OCI-LY3 (cell line): ENCODE data around the gene E2F1.
A peak's percentile ranks its signal among the peaks of the same experiment; 100 is the strongest.

ENCODE experiments used
- H2AFZ ChIP-seq: fragments of 200-600, 300-600 bp; shearing (Covaris generic); 2 replicates; pipeline ENCODE4 v1.6.0; 2014; ENCODE audit warnings: antibody characterized with exemption, low read depth, low read length
- H3K27ac ChIP-seq: fragments of 200-600, 300-600 bp; sonication (generic); 2 replicates; pipeline ENCODE4 v1.5.1; 2014; ENCODE audit warnings: mild to moderate bottlenecking, low read length, moderate library complexity, mixed read lengths
- H3K27me3 ChIP-seq: fragments of 200-600, 300-600 bp; sonication (generic); 2 replicates; pipeline ENCODE4 v1.6.1; 2014; ENCODE audit warnings: low read depth, low read length, mixed read lengths
- H3K36me3 ChIP-seq: fragments of 200-600, 300-600 bp; sonication (generic); replicated peaks from 2 replicates; pipeline ENCODE3; 2014; ENCODE audit warnings: low read depth, low read length, mixed read lengths
- H3K4me1 ChIP-seq: fragments of 300-600, 200-600 bp; sonication (generic); 2 replicates; pipeline ENCODE4 v1.6.1; 2014; ENCODE audit warnings: low read length, mixed read lengths
- H3K4me2 ChIP-seq: fragments of 200-600, 300-600 bp; sonication (generic); 2 replicates; pipeline ENCODE4 v1.6.1; 2014; ENCODE audit warnings: low read length, mixed read lengths
- H3K4me3 ChIP-seq: fragments of 300-600, 200-600 bp; sonication (generic); 2 replicates; pipeline ENCODE4 v1.5.1; 2014; ENCODE audit warnings: antibody characterized with exemption, mild to moderate bottlenecking, low read length, moderate library complexity
- H3K79me2 ChIP-seq: fragments of 300-600, 200-600 bp; shearing (Covaris generic); 2 replicates; pipeline ENCODE4 v1.6.1; 2014; ENCODE audit warnings: mild to moderate bottlenecking, low read length, mixed read lengths
- H3K9ac ChIP-seq: fragments of 300-600, 200-600 bp; shearing (Covaris generic); 2 replicates; pipeline ENCODE4 v1.6.0; 2014; ENCODE audit warnings: mild to moderate bottlenecking, low read length, moderate library complexity
- H3K9me3 ChIP-seq: fragments of 200-600, 300-600 bp; shearing (Covaris generic); 2 replicates; pipeline ENCODE4 v1.6.1; 2014; ENCODE audit warnings: low read length, mixed read lengths; ENCODE audit not compliant: insufficient read depth
- H4K20me1 ChIP-seq: fragments of 200-600, 300-600 bp; sonication (generic); 2 replicates; pipeline ENCODE4 v1.6.1; 2016; ENCODE audit warnings: low read length, mixed read lengths; ENCODE audit not compliant: insufficient read depth
- EZH2phosphoT487 ChIP-seq: fragments of 200-600 bp; shearing (Covaris generic); IDR thresholded peaks from 2 replicates; pipeline ENCODE4 v1.6.1; 2018; ENCODE audit warnings: antibody characterized with exemption, mixed run types, low read depth
- TF ChIP-seq, protein P1 (sequence below): fragments of 200-600, 300-600 bp; sonication (generic); IDR thresholded peaks from 2 replicates; pipeline ENCODE4 v1.5.1; 2014; ENCODE audit warnings: antibody characterized with exemption, low read length, low read depth

The E2F1 gene

DNA sequence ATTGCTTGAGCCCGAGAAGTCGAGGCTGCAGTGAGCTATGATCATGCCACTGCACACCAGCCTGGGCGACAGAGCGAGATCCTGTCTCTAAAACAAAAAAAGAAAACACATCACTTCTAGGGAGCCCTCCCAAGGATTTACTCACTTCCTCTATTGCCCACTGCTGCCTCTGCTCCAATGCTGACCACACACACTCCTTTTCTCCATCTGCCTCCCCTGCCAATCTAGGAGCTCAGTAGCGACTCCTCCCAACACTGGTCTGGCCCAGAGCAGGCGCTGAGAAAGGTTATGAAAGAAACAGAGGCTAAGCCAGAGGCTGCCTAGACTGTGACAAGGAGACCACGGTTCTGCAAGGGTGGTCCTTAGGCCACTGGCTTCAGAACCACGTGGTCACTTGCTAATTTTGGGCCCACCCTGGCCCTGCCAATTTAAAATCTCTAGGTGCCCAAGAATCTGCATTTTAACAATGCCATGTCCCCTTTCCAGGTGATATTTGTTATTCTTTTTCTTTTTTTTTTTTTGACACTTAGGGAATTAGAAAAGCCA is 1.3 kb upstream of the E2F1 start:
- Histone ChIP-seq H3K9me3 (no peaks in the 10 kb centered on the region), H3K4me1 (peaks cover 45% of the 10 kb centered on the region), H4K20me1 (peaks cover 26% of the 10 kb centered on the region), H3K4me2 (0 out of 2 replicates have a peak overlapping the region, but pooled peaks have one; percentile 50), H3K4me3 (no peak overlapping the region), H3K9ac (no peak overlapping the region), H2AFZ (no peak overlapping the region), H3K27ac (no peak overlapping the region), H3K27me3 (no peaks in the 10 kb centered on the region), H3K79me2 (peaks cover 36% of the 10 kb centered on the region), H3K36me3 (peaks cover 18% of the 10 kb centered on the region)
- TF ChIP-seq, protein P1, sequence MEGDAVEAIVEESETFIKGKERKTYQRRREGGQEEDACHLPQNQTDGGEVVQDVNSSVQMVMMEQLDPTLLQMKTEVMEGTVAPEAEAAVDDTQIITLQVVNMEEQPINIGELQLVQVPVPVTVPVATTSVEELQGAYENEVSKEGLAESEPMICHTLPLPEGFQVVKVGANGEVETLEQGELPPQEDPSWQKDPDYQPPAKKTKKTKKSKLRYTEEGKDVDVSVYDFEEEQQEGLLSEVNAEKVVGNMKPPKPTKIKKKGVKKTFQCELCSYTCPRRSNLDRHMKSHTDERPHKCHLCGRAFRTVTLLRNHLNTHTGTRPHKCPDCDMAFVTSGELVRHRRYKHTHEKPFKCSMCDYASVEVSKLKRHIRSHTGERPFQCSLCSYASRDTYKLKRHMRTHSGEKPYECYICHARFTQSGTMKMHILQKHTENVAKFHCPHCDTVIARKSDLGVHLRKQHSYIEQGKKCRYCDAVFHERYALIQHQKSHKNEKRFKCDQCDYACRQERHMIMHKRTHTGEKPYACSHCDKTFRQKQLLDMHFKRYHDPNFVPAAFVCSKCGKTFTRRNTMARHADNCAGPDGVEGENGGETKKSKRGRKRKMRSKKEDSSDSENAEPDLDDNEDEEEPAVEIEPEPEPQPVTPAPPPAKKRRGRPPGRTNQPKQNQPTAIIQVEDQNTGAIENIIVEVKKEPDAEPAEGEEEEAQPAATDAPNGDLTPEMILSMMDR: no peak
- no peak for TF ChIP-seq EZH2phosphoT487

DNA sequence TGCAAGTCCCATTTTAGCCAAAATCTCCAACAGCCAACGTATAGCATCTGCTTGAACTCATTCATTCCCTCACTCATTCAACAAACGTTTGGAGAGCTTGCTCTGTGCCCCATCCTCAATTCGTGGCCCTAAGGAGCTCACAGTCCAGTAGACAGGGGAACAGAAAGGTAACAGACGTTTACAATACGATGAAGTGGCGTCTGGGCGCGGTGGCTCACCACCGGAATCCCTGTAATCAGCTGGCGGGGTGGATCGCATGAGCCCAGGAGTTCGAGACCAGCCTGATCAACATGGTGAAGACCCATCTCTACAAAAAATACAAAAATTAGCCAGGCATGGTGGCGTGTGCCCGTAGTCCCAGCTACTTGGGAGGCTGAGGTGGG is 790 bp upstream of the E2F1 start:
- H3K27ac ChIP-seq: no peak overlapping the region
- TF ChIP-seq, protein P1: no peak
- no peak for TF ChIP-seq EZH2phosphoT487
- peaks cover 45% of the 10 kb centered on the region for H3K4me1 ChIP-seq
- H3K9ac ChIP-seq: peak overlapping the region; percentile 71
- H3K9me3 ChIP-seq: no peaks in the 10 kb centered on the region
- no peaks in the 10 kb centered on the region for H3K27me3 ChIP-seq
- H4K20me1 ChIP-seq: peaks cover 31% of the 10 kb centered on the region
- H3K79me2 ChIP-seq: peaks cover 41% of the 10 kb centered on the region
- H3K4me3 ChIP-seq: peak overlapping the region; percentile 83
- peak overlapping the region; percentile 99 for H3K4me2 ChIP-seq
- peaks cover 22% of the 10 kb centered on the region for H3K36me3 ChIP-seq
- peak overlapping the region; percentile 99 for H2AFZ ChIP-seq

DNA sequence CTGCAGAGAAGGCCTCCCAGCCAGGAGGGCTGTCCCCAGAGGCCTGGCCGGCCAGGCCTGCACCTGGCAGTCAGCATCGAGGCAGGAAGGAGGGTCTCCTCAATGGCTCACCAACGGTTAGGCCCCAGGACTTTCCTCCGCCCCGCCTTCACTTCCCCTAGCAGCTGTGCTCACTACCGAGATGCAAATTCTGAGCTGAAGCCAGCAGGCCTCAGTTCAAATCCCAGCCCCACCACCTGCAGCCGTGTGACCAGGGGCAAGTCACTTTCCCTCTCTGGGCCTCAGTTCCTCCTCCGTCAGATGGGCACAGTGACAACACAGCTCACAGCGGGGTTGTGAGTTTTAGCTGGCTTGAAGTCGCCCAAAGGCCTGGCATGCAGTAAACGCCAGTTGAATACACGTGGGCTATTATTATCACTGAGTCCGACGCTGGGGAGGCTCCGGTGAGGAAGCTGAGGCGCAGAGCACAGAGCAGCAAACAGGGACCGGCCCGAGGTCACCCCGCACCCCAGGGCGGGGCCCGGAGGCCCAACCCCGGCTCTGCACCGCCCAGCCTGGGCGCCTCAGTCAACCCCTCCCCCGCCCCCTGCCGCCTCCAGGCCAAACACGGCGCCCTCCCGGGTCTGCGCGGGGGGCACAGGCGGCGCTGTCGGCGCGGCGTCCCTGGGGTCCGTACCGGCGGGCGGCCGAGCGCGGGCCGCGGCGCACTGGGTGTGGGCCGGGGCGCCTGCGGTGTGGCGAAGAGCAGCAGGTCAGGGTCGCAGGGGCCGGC is 671 bp downstream of the E2F1 start:
- H4K20me1 ChIP-seq: peaks cover 45% of the 10 kb centered on the region
- H3K4me3 ChIP-seq: peak overlapping the region; percentile 96
- peak overlapping the region; percentile 96 for H3K9ac ChIP-seq
- H2AFZ ChIP-seq: no peak overlapping the region
- H3K79me2 ChIP-seq: peaks cover 55% of the 10 kb centered on the region
- peak overlapping the region; percentile 89 for H3K27ac ChIP-seq
- peak overlapping the region; percentile 98 for H3K4me2 ChIP-seq
- peaks cover 45% of the 10 kb centered on the region for H3K4me1 ChIP-seq
- H3K36me3 ChIP-seq: peaks cover 25% of the 10 kb centered on the region
- no peaks in the 10 kb centered on the region for H3K27me3 ChIP-seq
- no peak for TF ChIP-seq EZH2phosphoT487
- TF ChIP-seq, protein P1: no peak
- no peaks in the 10 kb centered on the region for H3K9me3 ChIP-seq

DNA sequence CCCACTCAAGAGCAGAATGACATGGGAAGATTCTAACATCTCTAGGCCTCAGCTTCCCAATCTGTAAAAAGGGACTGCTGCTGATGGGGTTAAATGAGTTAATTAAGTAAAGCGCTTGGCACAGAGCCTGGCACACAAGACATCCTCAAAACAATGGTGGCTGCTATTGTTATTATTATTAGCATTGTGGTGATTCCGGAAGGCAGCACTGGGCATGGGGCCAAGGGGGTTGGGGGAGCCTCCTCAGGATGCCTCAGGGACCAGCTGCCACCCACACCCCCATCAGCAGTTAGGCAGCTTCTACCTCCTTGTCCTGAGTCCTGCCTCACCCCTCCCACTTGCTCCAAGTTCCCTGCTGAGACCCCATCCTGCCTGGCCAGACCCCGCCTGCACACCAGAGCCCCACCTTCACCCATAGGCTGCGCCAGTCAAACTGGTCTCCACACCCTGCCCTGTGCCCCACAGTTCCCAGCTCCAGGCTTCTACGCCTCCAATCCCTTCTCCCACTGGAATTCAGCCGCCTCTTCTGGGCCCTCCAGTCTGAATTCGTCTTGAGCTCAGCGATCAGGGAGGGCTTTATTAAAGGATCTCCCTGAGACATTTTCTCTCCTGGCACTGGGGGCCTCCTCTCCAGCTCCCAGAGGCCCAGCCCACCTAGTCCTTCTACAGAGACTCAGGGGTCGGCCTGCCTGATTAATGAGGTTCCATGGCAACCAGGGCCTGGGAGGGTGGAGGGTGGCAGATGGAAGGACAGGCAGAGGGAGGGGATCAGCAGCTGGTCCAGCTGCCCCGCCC is 1.5 kb downstream of the E2F1 start:
- no peak for TF ChIP-seq EZH2phosphoT487
- TF ChIP-seq, protein P1: no peak
- Histone ChIP-seq H3K9ac (peak overlapping the region; percentile 96), H3K36me3 (peaks cover 33% of the 10 kb centered on the region), H3K4me3 (peak overlapping the region; percentile 96), H3K9me3 (no peaks in the 10 kb centered on the region), H3K27me3 (no peaks in the 10 kb centered on the region), H2AFZ (no peak overlapping the region), H3K27ac (peak overlapping the region; percentile 89), H4K20me1 (peaks cover 53% of the 10 kb centered on the region), H3K79me2 (peaks cover 63% of the 10 kb centered on the region), H3K4me1 (peaks cover 40% of the 10 kb centered on the region), H3K4me2 (peak overlapping the region; percentile 98)
